ENCODE measurements around the gene RNASE11. TPM values are rescaled to one million over a fixed set of nuclear protein-coding genes. Genes with fewer than 3 reads are reported as not detected.

RNASE11 gene
- total and polyA plus RNA-seq, 9 of the 15 experiments (the other 6 are each of a cell fraction or from before 2014, with no cell fraction given), result 0.16 to 0.29 (median 0.22) TPM; not detected in 6

DNA sequence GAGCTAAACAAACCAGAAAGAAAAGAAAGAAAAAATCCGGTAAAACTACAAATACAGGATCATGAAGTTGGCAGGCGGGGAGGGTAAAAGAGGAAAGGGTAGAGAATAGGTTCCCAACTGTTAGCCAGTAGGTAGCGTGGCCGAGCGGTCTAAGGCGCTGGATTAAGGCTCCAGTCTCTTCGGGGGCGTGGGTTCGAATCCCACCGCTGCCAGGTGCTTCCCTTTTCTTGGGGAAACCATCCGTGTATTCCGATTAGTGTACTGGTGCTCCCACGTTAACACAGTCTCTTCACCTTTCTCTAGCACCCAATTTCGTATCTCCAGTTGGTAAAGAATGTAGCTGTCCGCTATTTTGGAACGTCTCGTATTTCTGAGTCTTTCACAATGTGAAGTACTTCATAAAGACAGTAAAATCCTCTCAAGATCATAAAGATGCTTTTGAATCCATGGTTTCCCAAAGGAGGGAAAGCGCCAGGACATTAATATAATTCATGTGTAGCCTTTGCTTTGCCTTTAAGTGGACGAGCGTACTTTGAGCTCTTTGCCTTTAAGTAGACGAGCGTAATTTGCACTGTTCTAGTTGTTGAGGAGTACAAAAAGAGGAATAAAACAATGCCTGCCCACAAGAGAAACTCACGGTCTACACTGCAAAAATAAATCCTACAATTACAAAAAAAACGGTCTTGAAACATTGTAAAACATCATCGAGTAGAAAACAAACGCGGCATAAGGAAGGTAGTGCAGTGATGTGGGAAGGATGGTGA, 22.4 kb upstream of the RNASE11 start (continued):
- TF ChIP-seq, protein P1, sequence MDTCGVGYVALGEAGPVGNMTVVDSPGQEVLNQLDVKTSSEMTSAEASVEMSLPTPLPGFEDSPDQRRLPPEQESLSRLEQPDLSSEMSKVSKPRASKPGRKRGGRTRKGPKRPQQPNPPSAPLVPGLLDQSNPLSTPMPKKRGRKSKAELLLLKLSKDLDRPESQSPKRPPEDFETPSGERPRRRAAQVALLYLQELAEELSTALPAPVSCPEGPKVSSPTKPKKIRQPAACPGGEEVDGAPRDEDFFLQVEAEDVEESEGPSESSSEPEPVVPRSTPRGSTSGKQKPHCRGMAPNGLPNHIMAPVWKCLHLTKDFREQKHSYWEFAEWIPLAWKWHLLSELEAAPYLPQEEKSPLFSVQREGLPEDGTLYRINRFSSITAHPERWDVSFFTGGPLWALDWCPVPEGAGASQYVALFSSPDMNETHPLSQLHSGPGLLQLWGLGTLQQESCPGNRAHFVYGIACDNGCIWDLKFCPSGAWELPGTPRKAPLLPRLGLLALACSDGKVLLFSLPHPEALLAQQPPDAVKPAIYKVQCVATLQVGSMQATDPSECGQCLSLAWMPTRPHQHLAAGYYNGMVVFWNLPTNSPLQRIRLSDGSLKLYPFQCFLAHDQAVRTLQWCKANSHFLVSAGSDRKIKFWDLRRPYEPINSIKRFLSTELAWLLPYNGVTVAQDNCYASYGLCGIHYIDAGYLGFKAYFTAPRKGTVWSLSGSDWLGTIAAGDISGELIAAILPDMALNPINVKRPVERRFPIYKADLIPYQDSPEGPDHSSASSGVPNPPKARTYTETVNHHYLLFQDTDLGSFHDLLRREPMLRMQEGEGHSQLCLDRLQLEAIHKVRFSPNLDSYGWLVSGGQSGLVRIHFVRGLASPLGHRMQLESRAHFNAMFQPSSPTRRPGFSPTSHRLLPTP (IDR thresholded peaks at IDR 0.05; ENCODE audit: borderline replicate concordance, extremely low read depth, insufficient read length), result peak; percentile 92
- TF ChIP-seq, protein P2, sequence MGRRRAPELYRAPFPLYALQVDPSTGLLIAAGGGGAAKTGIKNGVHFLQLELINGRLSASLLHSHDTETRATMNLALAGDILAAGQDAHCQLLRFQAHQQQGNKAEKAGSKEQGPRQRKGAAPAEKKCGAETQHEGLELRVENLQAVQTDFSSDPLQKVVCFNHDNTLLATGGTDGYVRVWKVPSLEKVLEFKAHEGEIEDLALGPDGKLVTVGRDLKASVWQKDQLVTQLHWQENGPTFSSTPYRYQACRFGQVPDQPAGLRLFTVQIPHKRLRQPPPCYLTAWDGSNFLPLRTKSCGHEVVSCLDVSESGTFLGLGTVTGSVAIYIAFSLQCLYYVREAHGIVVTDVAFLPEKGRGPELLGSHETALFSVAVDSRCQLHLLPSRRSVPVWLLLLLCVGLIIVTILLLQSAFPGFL (CRISPR knock-in tag; IDR thresholded peaks at IDR 0.05), result no peak
- TF ChIP-seq POLR2H (tag; IDR thresholded peaks at IDR 0.05; ENCODE audit: low read depth) (peak; percentile 98), ZNF764 (CRISPR knock-in tag; IDR thresholded peaks at IDR 0.05; ENCODE audit: low read depth) (peak; percentile 81), CSDE1 (IDR thresholded peaks at IDR 0.05) (peak in 1 of 2 experiments; percentile 64; a peak in 1 of 4 replicates), BACH1 (tag; IDR thresholded peaks at IDR 0.05) (no peak)
- TF ChIP-seq, protein P3, sequence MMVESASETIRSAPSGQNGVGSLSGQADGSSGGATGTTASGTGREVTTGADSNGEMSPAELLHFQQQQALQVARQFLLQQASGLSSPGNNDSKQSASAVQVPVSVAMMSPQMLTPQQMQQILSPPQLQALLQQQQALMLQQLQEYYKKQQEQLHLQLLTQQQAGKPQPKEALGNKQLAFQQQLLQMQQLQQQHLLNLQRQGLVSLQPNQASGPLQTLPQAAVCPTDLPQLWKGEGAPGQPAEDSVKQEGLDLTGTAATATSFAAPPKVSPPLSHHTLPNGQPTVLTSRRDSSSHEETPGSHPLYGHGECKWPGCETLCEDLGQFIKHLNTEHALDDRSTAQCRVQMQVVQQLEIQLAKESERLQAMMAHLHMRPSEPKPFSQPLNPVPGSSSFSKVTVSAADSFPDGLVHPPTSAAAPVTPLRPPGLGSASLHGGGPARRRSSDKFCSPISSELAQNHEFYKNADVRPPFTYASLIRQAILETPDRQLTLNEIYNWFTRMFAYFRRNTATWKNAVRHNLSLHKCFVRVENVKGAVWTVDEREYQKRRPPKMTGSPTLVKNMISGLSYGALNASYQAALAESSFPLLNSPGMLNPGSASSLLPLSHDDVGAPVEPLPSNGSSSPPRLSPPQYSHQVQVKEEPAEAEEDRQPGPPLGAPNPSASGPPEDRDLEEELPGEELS (CRISPR knock-in tag; IDR thresholded peaks at IDR 0.05; ENCODE audit: borderline replicate concordance), result no peak
- TF ChIP-seq, protein P4, sequence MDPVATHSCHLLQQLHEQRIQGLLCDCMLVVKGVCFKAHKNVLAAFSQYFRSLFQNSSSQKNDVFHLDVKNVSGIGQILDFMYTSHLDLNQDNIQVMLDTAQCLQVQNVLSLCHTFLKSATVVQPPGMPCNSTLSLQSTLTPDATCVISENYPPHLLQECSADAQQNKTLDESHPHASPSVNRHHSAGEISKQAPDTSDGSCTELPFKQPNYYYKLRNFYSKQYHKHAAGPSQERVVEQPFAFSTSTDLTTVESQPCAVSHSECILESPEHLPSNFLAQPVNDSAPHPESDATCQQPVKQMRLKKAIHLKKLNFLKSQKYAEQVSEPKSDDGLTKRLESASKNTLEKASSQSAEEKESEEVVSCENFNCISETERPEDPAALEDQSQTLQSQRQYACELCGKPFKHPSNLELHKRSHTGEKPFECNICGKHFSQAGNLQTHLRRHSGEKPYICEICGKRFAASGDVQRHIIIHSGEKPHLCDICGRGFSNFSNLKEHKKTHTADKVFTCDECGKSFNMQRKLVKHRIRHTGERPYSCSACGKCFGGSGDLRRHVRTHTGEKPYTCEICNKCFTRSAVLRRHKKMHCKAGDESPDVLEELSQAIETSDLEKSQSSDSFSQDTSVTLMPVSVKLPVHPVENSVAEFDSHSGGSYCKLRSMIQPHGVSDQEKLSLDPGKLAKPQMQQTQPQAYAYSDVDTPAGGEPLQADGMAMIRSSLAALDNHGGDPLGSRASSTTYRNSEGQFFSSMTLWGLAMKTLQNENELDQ (CRISPR knock-in tag; IDR thresholded peaks at IDR 0.05; ENCODE audit: borderline replicate concordance), result 0 out of 2 replicates have a peak, but pooled peaks have one; percentile 33

Measured in K562 (cell line).